Muscle of leg (tissue), 11 donors: ENCODE results near the gene PLBD2. TPM values are rescaled to one million over a fixed set of nuclear protein-coding genes. Genes with fewer than 3 reads are reported as not detected.
A peak's percentile ranks its signal among the peaks of the same experiment; 100 is the strongest.
"Not testable (repeated sequence)": the region's sequence is repeated elsewhere in the genome, so short reads cannot be mapped to it uniquely, and the experiment has no call there.

Source experiments
- DNase-seq: peaks from one replicate; pipeline ENCODE4 v3.0.0; 2013
- H3K27ac ChIP-seq: one replicate; pipeline ENCODE4 v1.5.1; 2013; ENCODE audit warnings: mild to moderate bottlenecking, low read length, control low read depth
- H3K27me3 ChIP-seq: one replicate; pipeline ENCODE4 v1.6.1; 2013; ENCODE audit warnings: low read length; ENCODE audit not compliant: control insufficient read depth, insufficient read depth
- H3K36me3 ChIP-seq: one replicate; pipeline ENCODE4 v1.6.1; 2013; ENCODE audit warnings: low read length; ENCODE audit not compliant: control insufficient read depth, insufficient read depth
- H3K4me1 ChIP-seq: one replicate; pipeline ENCODE4 v1.6.1; 2013; ENCODE audit warnings: low read length; ENCODE audit not compliant: control insufficient read depth, insufficient read depth
- H3K4me3 ChIP-seq: one replicate; pipeline ENCODE4 v1.5.1; 2013; ENCODE audit warnings: low read length, control low read depth
- H3K9me3 ChIP-seq: replicated peaks from 2 replicates; pipeline ENCODE4 v1.6.1; 2013; ENCODE audit warnings: low read depth, low read length; ENCODE audit not compliant: control insufficient read depth
- whole genome bisulfite sequencing: methylation state at CpG from one replicate; pipeline ENCODE4 v1.1.5; 2013; ENCODE audit warnings: missing lambda C conversion rate; ENCODE audit not compliant: insufficient coverage; 5-methylcytosine and 5-hydroxymethylcytosine counted together
- polyA plus RNA-seq, 8 donors: library from polyadenylated mRNA; unstranded; fragments of 120-200 nt; gene quantifications; one replicate each; pipeline versions ENCODE4 v1.2.1 to v1.2.3, GENCODE V29; 2013; ENCODE audit warnings: inconsistent platforms in 1 of 8, low replicate concordance in 1 of 8; ENCODE audit not compliant: insufficient read length in 8 of 8, insufficient read depth in 1 of 8
- total RNA-seq: library from RNA; stranded (reverse); fragments of 120-200 nt; gene quantifications from one replicate; pipeline ENCODE4 v1.2.4, GENCODE V29; 2013

The PLBD2 gene
- total and polyA plus RNA-seq, 9 donors = 5.4 to 15.4 (median 13.8) TPM

GRCh38 chr12:113351089-113351488 is 7.3 kb upstream of the PLBD2 start:
- DNase-seq = no peak
- Histone ChIP-seq H3K9me3 (no peaks in the 10 kb centered on the region), H3K4me3 (no peak overlapping the region), H3K4me1 (no peaks in the 10 kb centered on the region), H3K27me3 (peaks cover 4% of the 10 kb centered on the region), H3K36me3 (no peaks in the 10 kb centered on the region), H3K27ac (no peak overlapping the region)

DNA sequence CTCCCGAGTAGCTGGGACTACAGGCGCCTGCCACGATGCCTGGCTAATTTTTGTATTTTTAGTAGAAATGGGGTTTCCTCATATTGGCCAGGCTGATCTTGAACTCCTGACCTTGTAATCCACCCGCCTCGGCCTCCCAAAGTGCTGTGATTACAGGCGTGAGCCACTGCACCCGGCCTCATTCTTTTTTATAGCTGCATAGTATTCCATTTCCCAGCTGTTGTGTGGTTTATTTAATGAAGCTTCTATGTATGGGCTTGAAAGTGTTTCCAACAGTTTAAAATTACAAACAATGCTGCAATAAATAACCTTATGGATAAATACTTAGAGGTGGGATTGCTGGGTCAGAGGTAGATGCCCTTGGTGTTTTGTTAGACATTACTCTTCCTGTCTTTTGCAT is 4.2 kb upstream of the PLBD2 start:
- not testable (repeated sequence) for H3K36me3 ChIP-seq
- no CpG with 5 or more reads among the region's 7 CpGs for WGBS

GRCh38 chr12:113359133-113359938 is 949 bp downstream of the PLBD2 start:
- no peaks in the 10 kb centered on the region for H3K27me3 ChIP-seq
- DNase-seq = peak; percentile 68
- peak overlapping the region; percentile 72 for H3K27ac ChIP-seq
- no peaks in the 10 kb centered on the region for H3K36me3 ChIP-seq
- H3K4me1 ChIP-seq = peaks cover 11% of the 10 kb centered on the region
- peak overlapping the region; percentile 75 for H3K4me3 ChIP-seq
- WGBS = 25% methylated on average over 9 of the region's 11 CpGs
- H3K9me3 ChIP-seq = no peaks in the 10 kb centered on the region

More for the DNA sequence above, 4.2 kb upstream of the PLBD2 start:
- not testable (repeated sequence) for H3K4me3 ChIP-seq, H3K27me3 ChIP-seq, H3K4me1 ChIP-seq, H3K9me3 ChIP-seq, H3K27ac ChIP-seq, DNase-seq

DNA sequence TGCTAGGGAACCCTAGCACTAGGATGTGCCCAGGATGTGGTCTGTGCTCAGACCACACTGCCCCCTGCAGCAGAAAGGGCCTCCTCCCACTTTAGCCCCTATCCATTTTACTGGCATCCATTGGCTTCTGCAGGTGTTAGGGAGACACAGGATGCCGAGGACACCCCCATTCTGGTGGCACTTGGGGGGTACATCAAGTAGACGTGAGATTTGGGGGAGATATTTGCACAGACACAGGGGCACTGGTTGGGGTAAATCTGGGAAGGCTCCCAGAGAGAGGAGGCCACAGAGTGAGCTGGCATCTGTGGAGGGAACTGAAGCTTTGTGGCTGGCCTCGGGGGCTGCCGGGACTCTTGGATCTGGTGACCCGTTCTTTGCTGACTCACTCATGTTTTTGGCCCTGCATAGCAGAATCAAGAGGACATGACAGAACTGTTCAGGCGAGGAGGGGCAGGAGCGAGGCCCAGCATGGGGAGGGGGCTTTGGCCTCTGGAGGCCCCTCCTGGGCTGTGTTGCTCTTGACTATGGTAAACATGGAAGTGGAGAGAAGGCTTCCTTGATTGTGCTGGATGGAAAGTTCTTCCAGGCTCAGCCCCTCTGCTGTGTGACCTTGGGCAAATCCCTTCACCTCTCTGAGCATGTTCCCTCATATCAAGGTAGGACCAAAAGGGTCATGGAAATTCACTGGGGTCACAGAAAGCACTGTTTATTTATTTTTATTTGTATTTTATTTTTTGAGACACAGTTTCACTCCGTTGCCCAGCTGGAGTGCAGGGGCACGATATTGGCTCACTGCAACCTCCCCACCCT is 1.8 kb downstream of the PLBD2 start:
- peaks cover 3% of the 10 kb centered on the region for H3K36me3 ChIP-seq
- no peak overlapping the region for H3K27ac ChIP-seq
- H3K27me3 ChIP-seq = no peaks in the 10 kb centered on the region
- no peak for DNase-seq
- 60% methylated on average over 6 of the region's 9 CpGs for WGBS
- H3K9me3 ChIP-seq = no peaks in the 10 kb centered on the region
- no peak overlapping the region for H3K4me3 ChIP-seq
- peaks cover 11% of the 10 kb centered on the region for H3K4me1 ChIP-seq

- peaks cover 4% of the 10 kb centered on the region for H3K36me3 ChIP-seq
- no peak overlapping the region for H3K4me3 ChIP-seq
- no peak for DNase-seq
- H3K4me1 ChIP-seq = peaks cover 11% of the 10 kb centered on the region
- H3K27me3 ChIP-seq = no peaks in the 10 kb centered on the region
- no peak overlapping the region for H3K27ac ChIP-seq
- WGBS = 75% methylated on average over 6 of the region's 12 CpGs
- H3K9me3 ChIP-seq = no peaks in the 10 kb centered on the region
Measured at GRCh38 chr12:113361574-113362370, 3.4 kb downstream of the PLBD2 start.

- no peak for DNase-seq
- Histone ChIP-seq H3K4me3 (no peak overlapping the region), H3K36me3 (peaks cover 6% of the 10 kb centered on the region), H3K27ac (no peak overlapping the region), H3K4me1 (no peaks in the 10 kb centered on the region), H3K9me3 (no peaks in the 10 kb centered on the region), H3K27me3 (no peaks in the 10 kb centered on the region)
- WGBS = 100% methylated on average over 2 of the region's 5 CpGs
Measured at GRCh38 chr12:113364698-113365097, 6.3 kb downstream of the PLBD2 start.

- no peak for DNase-seq
- Histone ChIP-seq H3K27ac (no peak overlapping the region), H3K36me3 (peaks cover 6% of the 10 kb centered on the region), H3K4me3 (no peak overlapping the region), H3K4me1 (no peaks in the 10 kb centered on the region), H3K9me3 (no peaks in the 10 kb centered on the region), H3K27me3 (no peaks in the 10 kb centered on the region)
- WGBS = 91% methylated on average over 4 of the region's 7 CpGs
Measured at GRCh38 chr12:113365639-113366395, 7.4 kb downstream of the PLBD2 start.

DNA sequence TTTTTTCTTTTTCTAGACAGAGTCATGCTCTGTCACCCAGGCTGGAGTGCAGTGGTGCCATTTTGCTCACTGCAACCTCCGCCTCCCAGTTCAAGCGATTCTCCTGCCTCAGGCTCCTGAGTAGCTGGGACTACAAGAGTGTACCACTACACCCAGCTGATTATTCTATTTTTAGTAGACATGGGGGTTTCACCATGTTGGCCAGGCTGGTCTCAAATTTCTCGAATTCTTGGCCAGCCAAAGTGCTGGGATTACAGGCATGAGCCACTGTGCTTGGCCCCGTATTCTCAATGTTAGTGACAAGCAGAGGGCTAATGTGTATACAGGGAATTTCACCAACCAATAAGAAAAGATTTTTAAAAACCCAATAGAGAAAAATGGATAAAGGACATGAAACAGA is 8.4 kb downstream of the PLBD2 start:
- no peak overlapping the region for H3K27ac ChIP-seq
- peak; percentile 32 for DNase-seq
- no CpG with 5 or more reads among the region's 4 CpGs for WGBS
- H3K4me3 ChIP-seq = no peak overlapping the region
- H3K27me3 ChIP-seq = no peaks in the 10 kb centered on the region
- peaks cover 6% of the 10 kb centered on the region for H3K36me3 ChIP-seq
- no peaks in the 10 kb centered on the region for H3K9me3 ChIP-seq
- no peaks in the 10 kb centered on the region for H3K4me1 ChIP-seq

- H3K4me3 ChIP-seq = no peak overlapping the region
- H3K27me3 ChIP-seq = no peaks in the 10 kb centered on the region
- no peaks in the 10 kb centered on the region for H3K9me3 ChIP-seq
- peaks cover 19% of the 10 kb centered on the region for H3K36me3 ChIP-seq
- no peak for DNase-seq
- H3K27ac ChIP-seq = no peak overlapping the region
- H3K4me1 ChIP-seq = no peaks in the 10 kb centered on the region
- 33% methylated on average over 1 of the region's 4 CpGs for WGBS
Measured at GRCh38 chr12:113368331-113368730, 9.9 kb downstream of the PLBD2 start.
